D721Med (cell line): Measurements from ENCODE around the gene MRPS7.
"Not testable (repeated sequence)": the region's sequence is repeated elsewhere in the genome, so short reads cannot be mapped to it uniquely, and the experiment has no call there.

Experiments used
- DNase-seq: peaks from one replicate; pipeline ENCODE4 v3.0.0; 2011; ENCODE audit warnings: low spot score; ENCODE audit not compliant: insufficient read length
- FAIRE-seq: peaks from 2 replicates; lab custom pipeline; 2011; peaks lifted over from hg19 to GRCh38; lab: Jason Lieb, UNC
- TF ChIP-seq, protein P1 (sequence below): IDR thresholded peaks from 2 replicates; pipeline ENCODE4 v1.5.1; 2012; ENCODE audit warnings: mild to moderate bottlenecking, control low read depth; ENCODE audit not compliant: insufficient read depth; ENCODE audit errors: missing control alignments

Gene MRPS7

GRCh38 chr17:75289115-75289831 lies 27.6 kb downstream of the MRPS7 start, which contains the start of gene SLC25A19:
TSS of gene SLC25A19 (minus strand) at chr17:75289433. CDS start at chr17:75286764, 2,669 bp downstream.
- TF ChIP-seq, protein P1, sequence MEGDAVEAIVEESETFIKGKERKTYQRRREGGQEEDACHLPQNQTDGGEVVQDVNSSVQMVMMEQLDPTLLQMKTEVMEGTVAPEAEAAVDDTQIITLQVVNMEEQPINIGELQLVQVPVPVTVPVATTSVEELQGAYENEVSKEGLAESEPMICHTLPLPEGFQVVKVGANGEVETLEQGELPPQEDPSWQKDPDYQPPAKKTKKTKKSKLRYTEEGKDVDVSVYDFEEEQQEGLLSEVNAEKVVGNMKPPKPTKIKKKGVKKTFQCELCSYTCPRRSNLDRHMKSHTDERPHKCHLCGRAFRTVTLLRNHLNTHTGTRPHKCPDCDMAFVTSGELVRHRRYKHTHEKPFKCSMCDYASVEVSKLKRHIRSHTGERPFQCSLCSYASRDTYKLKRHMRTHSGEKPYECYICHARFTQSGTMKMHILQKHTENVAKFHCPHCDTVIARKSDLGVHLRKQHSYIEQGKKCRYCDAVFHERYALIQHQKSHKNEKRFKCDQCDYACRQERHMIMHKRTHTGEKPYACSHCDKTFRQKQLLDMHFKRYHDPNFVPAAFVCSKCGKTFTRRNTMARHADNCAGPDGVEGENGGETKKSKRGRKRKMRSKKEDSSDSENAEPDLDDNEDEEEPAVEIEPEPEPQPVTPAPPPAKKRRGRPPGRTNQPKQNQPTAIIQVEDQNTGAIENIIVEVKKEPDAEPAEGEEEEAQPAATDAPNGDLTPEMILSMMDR: peak; percentile 37
- peak; percentile 99 for DNase-seq
- FAIRE-seq: no peak

DNA sequence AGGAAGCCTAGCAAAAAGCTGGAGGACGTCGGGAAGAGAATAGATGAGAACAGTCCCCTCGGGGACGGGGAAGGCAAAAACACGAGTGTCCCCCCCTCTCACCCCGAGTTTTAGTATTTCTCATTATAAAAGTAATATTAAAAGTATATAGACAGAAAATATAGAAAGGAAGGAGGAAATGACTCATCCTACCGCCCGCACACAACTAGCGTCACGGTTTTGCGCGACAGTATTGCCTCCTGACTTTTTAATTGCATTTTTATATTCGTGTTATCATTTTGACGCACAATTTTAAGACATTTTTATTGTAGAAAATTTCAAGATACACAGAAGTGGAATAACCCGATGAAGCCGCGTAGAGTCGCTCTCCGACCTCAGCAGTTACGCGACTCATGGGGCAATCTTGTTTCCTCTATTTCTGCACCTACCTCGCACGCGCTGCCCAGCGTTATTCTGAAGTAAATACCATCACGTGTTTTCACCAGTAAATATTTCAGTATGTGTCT lies 28.2 kb downstream of the MRPS7 start:
- TF ChIP-seq, protein P1: no peak
- no peak for DNase-seq
- no peak for FAIRE-seq

- not testable (repeated sequence) for FAIRE-seq, DNase-seq
Measured at GRCh38 chr17:75292810-75293448, 31.2 kb downstream of the MRPS7 start.

GRCh38 chr17:75295201-75296158 lies 33.8 kb downstream of the MRPS7 start:
- FAIRE-seq (no peak), DNase-seq (no peak)

GRCh38 chr17:75300280-75300679 lies 38.6 kb downstream of the MRPS7 start:
- no peak for FAIRE-seq
- no peak for DNase-seq
- TF ChIP-seq, protein P1: no peak

More at GRCh38 chr17:75295201-75296158, 33.8 kb downstream of the MRPS7 start:
- TF ChIP-seq, protein P1: no peak

- no peak for DNase-seq
- FAIRE-seq: no peak
- TF ChIP-seq, protein P1: no peak
Measured at GRCh38 chr17:75301049-75301448, 39.4 kb downstream of the MRPS7 start.

GRCh38 chr17:75301502-75302206 lies 40.0 kb downstream of the MRPS7 start:
- DNase-seq (no peak), FAIRE-seq (no peak)
- TF ChIP-seq, protein P1: no peak
